Nephron (organoid): ENCODE results near the gene KCNQ5.

Source experiments
- H3K27ac Mint-ChIP-seq, 3 experiments: 2 replicates each; pipeline ENCODE4 v1.8.0; 2020; ENCODE audit warnings: mixed read lengths in 3 of 3, mild to moderate bottlenecking in 2 of 3, moderate library complexity in 1 of 3
- H3K27me3 Mint-ChIP-seq: 2 replicates; pipeline ENCODE4 v1.8.0; 2021; ENCODE audit warnings: low read depth, mild to moderate bottlenecking, moderate library complexity, mixed read lengths
- H3K36me3 Mint-ChIP-seq: 2 replicates; pipeline ENCODE4 v1.8.0; 2020; ENCODE audit warnings: low read depth, mixed read lengths
- H3K4me1 Mint-ChIP-seq: 2 replicates; pipeline ENCODE4 v1.8.0; 2020; ENCODE audit warnings: mixed read lengths
- H3K4me3 Mint-ChIP-seq, 3 experiments: 2 replicates each; pipeline ENCODE4 v1.8.0; 2020; ENCODE audit warnings: mild to moderate bottlenecking in 3 of 3, mixed read lengths in 3 of 3, moderate library complexity in 2 of 3
- H3K9me3 Mint-ChIP-seq: 2 replicates; pipeline ENCODE4 v1.8.0; 2020; ENCODE audit warnings: mixed read lengths
- CTCF ChIP-seq, 3 experiments: fragments of 200-600 bp; sonication (generic); IDR thresholded peaks; one replicate each; pipeline ENCODE4 v1.5.0; 2021; ENCODE audit warnings: antibody characterized with exemption in 3 of 3; ENCODE audit not compliant: unreplicated experiment in 3 of 3

KCNQ5 gene

GRCh38 chr6:73204252-73204651, 582.4 kb downstream of the KCNQ5 start:
- Mint-ChIP-seq H3K9me3 (peaks cover 4% of the 10 kb centered on the region), H3K4me3 (no peak overlapping the region), H3K27ac (no peak overlapping the region), H3K27me3 (peaks cover 4% of the 10 kb centered on the region), H3K4me1 (no peaks in the 10 kb centered on the region), H3K36me3 (no peaks in the 10 kb centered on the region)
- no peak for TF ChIP-seq CTCF (IDR thresholded peaks at IDR 0.05; ENCODE audit: unreplicated experiment in 3 of 3)

GRCh38 chr6:73207221-73207837, 585.5 kb downstream of the KCNQ5 start:
- no peaks in the 10 kb centered on the region for H3K27me3 Mint-ChIP-seq
- H3K4me3 Mint-ChIP-seq = no peak overlapping the region
- H3K27ac Mint-ChIP-seq = no peak overlapping the region
- peaks cover 4% of the 10 kb centered on the region for H3K9me3 Mint-ChIP-seq
- H3K36me3 Mint-ChIP-seq = no peaks in the 10 kb centered on the region
- TF ChIP-seq CTCF (IDR thresholded peaks at IDR 0.05; ENCODE audit: unreplicated experiment in 3 of 3) = no peak
- H3K4me1 Mint-ChIP-seq = no peaks in the 10 kb centered on the region

- Mint-ChIP-seq H3K27ac (no peak overlapping the region), H3K9me3 (peaks cover 4% of the 10 kb centered on the region), H3K4me3 (no peak overlapping the region), H3K4me1 (no peaks in the 10 kb centered on the region), H3K36me3 (no peaks in the 10 kb centered on the region), H3K27me3 (no peaks in the 10 kb centered on the region)
- no peak for TF ChIP-seq CTCF (IDR thresholded peaks at IDR 0.05; ENCODE audit: unreplicated experiment in 3 of 3)
Measured at GRCh38 chr6:73209117-73209516, 587.3 kb downstream of the KCNQ5 start.

GRCh38 chr6:73216859-73217258, 595.0 kb downstream of the KCNQ5 start:
- Mint-ChIP-seq H3K9me3 (no peaks in the 10 kb centered on the region), H3K27me3 (no peaks in the 10 kb centered on the region), H3K4me1 (no peaks in the 10 kb centered on the region), H3K36me3 (no peaks in the 10 kb centered on the region), H3K4me3 (no peak overlapping the region), H3K27ac (no peak overlapping the region)
- TF ChIP-seq CTCF (IDR thresholded peaks at IDR 0.05; ENCODE audit: unreplicated experiment in 3 of 3) = no peak

- H3K4me1 Mint-ChIP-seq = no peaks in the 10 kb centered on the region
- H3K9me3 Mint-ChIP-seq = no peaks in the 10 kb centered on the region
- peaks cover 9% of the 10 kb centered on the region for H3K36me3 Mint-ChIP-seq
- H3K27me3 Mint-ChIP-seq = no peaks in the 10 kb centered on the region
- H3K27ac Mint-ChIP-seq = no peak within 1 kb of the TSS
- TF ChIP-seq CTCF (IDR thresholded peaks at IDR 0.05; ENCODE audit: unreplicated experiment in 3 of 3) = no peak
- H3K4me3 Mint-ChIP-seq = no peak within 1 kb of the TSS
Measured at GRCh38 chr6:73225396-73225795, 603.5 kb downstream of the KCNQ5 start, which contains the start of gene KHDC1L. Gene KHDC1L, minus strand, starts transcription at chr6:73225496. Its CDS starts 88 bp downstream, at chr6:73225408.

GRCh38 chr6:73227606-73228255, 605.9 kb downstream of the KCNQ5 start:
- Mint-ChIP-seq H3K9me3 (no peaks in the 10 kb centered on the region), H3K27ac (no peak overlapping the region), H3K36me3 (peaks cover 9% of the 10 kb centered on the region), H3K27me3 (no peaks in the 10 kb centered on the region), H3K4me1 (no peaks in the 10 kb centered on the region), H3K4me3 (no peak overlapping the region)
- TF ChIP-seq CTCF (IDR thresholded peaks at IDR 0.05; ENCODE audit: unreplicated experiment in 3 of 3) = no peak
